GM19023 (cell line): ENCODE measurements around the gene PIH1D2.
"Not testable (repeated sequence)": the region's sequence is repeated elsewhere in the genome, so short reads cannot be mapped to it uniquely, and the experiment has no call there.

Experiments used
- ATAC-seq: cut with Tn5 transposase; IDR thresholded peaks from one replicate; pipeline ENCODE4 v1.9.1; 2021; ENCODE audit warnings: mild to moderate bottlenecking, moderate library complexity; ENCODE audit not compliant: unreplicated experiment

The PIH1D2 gene

GRCh38 chr11:112073941-112074811 is at the start of gene PIH1D2, which contains the start of gene NKAPD1:
TSS of gene PIH1D2 (minus strand) at chr11:112074017. CDS start at chr11:112073174, 843 bp downstream.
TSS of gene NKAPD1 (plus strand) at chr11:112074299. CDS start at chr11:112075575, 1,276 bp downstream.
- peak; percentile 92 for ATAC-seq

GRCh38 chr11:112123129-112123528 is 49.3 kb upstream of the PIH1D2 start:
- ATAC-seq = no peak

- ATAC-seq = no peak
Observed at GRCh38 chr11:112121981-112122615, 48.3 kb upstream of the PIH1D2 start.

GRCh38 chr11:112118176-112118575 is 44.4 kb upstream of the PIH1D2 start:
- no peak for ATAC-seq

- ATAC-seq = no peak
Observed at GRCh38 chr11:112115386-112115785, 41.6 kb upstream of the PIH1D2 start.

- no peak for ATAC-seq
Observed at GRCh38 chr11:112114460-112114859, 40.6 kb upstream of the PIH1D2 start.

- ATAC-seq = no peak
Observed at GRCh38 chr11:112113539-112114457, 40.0 kb upstream of the PIH1D2 start.

GRCh38 chr11:112106070-112106469 is 32.3 kb upstream of the PIH1D2 start:
- ATAC-seq = no peak

- ATAC-seq = no peak
Observed at GRCh38 chr11:112103446-112103845, 29.6 kb upstream of the PIH1D2 start.

- no peak for ATAC-seq
Observed at GRCh38 chr11:112100462-112100861, 26.6 kb upstream of the PIH1D2 start.

GRCh38 chr11:112097734-112098528 is 24.1 kb upstream of the PIH1D2 start:
- no peak for ATAC-seq

GRCh38 chr11:112096194-112096593 is 22.4 kb upstream of the PIH1D2 start:
- ATAC-seq = no peak

- not testable (repeated sequence) for ATAC-seq
Observed at GRCh38 chr11:112095302-112095701, 21.5 kb upstream of the PIH1D2 start.

- no peak for ATAC-seq
Observed at GRCh38 chr11:112087212-112087611, 13.4 kb upstream of the PIH1D2 start.

- peak; percentile 90 for ATAC-seq
Observed at GRCh38 chr11:112086422-112087191, 12.8 kb upstream of the PIH1D2 start, which contains the start of the genes SDHD and TIMM8B. TSS of gene SDHD (plus strand) at chr11:112086873. CDS start at chr11:112086908, 35 bp downstream. TSS of gene TIMM8B (minus strand) at chr11:112086756. CDS start at chr11:112086723, 33 bp downstream.

- peak; percentile 37 for ATAC-seq
Observed at GRCh38 chr11:112085822-112086421, 12.1 kb upstream of the PIH1D2 start.

- no peak for ATAC-seq
Observed at GRCh38 chr11:112082729-112083128, 8.9 kb upstream of the PIH1D2 start.

- ATAC-seq = no peak
Observed at GRCh38 chr11:112062923-112063322, 10.9 kb downstream of the PIH1D2 start.

GRCh38 chr11:112058103-112058502 is 15.7 kb downstream of the PIH1D2 start:
- ATAC-seq = no peak
